HG02840 (cell line): ENCODE measurements around the gene KLHL8.

Source experiments
- ATAC-seq: cut with Tn5 transposase; IDR thresholded peaks from one replicate; pipeline ENCODE4 v1.9.1; 2021; ENCODE audit warnings: mild to moderate bottlenecking, moderate library complexity, moderate number of reproducible peaks; ENCODE audit not compliant: unreplicated experiment, low FRiP score

KLHL8 gene

DNA sequence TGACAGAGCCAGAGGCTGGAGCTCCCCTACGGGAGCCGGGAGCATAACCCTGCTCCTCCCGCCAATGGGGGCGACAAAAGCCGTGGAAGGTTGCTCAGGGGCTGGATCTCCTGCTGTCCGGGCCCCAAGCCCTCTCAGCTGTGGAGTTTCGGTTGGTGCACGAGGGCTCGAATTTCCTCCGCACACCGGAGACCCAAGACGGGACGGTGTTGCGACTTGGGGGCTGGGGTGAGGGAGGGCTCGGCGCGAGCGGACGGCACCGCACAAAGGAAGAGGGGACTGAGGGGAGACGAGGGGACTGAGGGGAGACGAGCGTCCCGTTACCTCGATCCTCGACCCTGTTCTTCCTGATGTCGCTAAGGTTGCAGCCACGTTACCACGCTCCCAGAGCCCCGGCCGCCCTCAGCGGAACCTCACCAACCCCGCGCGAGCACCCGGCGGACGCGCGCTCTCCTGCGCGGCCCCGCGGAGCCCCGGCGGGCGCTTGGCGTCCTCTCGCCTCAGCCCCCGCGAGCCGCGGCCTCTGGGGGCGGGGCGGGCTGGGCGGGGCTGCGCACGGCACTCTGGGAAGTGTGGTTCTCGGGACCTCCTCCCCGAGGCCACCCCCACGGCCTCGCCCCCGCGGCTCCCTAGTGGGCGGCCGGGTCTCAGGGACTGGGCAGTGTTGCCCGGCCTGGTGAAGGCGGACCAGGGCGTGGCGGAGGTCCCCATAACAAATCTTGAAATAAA is at the start of gene KLHL8:
KLHL8 (minus strand) TSS at position 525 of the 729 bp plus-strand sequence. CDS start 25,079 bp downstream, outside the sequence.
- peak; percentile 88 for ATAC-seq

- no peak for ATAC-seq
Observed at GRCh38 chr4:87270144-87270543, 49.7 kb upstream of the KLHL8 start.

DNA sequence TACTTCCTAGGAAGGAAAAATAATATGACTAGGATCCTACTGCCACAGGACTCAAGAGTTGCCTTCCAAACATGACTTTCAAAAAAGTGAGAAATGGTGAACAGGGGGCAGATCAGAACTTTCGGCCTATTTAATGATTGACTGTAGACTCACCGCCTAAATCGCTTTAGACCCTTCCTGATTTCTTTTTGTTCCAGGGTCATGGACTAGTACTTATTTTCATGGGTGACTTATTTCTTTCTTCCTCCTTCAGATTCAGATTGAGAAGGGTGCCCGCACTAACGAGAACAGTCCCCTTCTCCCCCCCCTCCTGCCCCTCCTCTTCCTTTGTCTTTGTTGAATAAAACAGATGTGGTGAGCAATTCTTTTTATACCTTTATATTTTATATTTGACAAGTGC is 48.0 kb upstream of the KLHL8 start:
- ATAC-seq: no peak

- no peak for ATAC-seq
Observed at GRCh38 chr4:87266986-87267385, 46.6 kb upstream of the KLHL8 start.

DNA sequence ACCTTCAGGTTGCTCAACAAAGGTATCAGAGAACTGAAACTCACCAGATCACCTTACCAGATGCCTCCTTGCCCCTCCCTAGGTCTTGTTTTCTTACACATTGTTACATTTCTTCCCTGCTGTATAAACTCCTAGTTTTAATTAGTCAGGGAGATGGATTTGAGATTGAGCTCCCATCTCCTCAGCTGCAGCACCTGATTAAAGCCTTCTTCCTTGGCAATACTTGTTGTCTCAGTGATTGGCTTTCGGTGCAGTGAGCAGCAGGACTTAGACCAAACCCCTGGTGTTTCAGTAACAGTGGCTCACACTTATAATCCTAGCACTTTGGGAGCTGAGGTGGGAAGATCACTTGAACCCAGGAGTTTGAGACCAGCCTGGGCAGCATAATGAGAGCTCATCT is 42.5 kb upstream of the KLHL8 start:
- ATAC-seq: no peak

GRCh38 chr4:87260477-87260876 is 40.1 kb upstream of the KLHL8 start:
- ATAC-seq: no peak

GRCh38 chr4:87258677-87259076 is 38.3 kb upstream of the KLHL8 start:
- ATAC-seq: no peak

DNA sequence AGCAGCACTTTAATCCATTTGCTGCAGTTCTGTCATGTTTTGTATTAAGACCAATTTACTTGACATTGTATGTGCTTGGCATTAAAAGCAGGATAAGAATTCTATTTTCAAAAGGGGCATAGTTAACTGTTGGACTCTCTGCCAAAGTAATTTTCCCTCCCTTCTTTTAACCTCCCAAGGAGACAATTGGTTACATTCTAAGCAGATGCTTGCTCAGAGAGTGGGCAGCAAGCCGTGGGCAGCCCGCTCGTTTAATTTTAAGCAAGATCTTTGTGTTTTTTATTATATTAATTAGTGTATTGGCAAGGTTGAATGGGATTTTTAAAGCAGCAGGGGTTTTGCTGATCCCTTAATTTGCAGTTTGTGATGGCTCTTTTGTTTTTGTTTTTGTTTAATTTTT is 37.1 kb upstream of the KLHL8 start:
- no peak for ATAC-seq

DNA sequence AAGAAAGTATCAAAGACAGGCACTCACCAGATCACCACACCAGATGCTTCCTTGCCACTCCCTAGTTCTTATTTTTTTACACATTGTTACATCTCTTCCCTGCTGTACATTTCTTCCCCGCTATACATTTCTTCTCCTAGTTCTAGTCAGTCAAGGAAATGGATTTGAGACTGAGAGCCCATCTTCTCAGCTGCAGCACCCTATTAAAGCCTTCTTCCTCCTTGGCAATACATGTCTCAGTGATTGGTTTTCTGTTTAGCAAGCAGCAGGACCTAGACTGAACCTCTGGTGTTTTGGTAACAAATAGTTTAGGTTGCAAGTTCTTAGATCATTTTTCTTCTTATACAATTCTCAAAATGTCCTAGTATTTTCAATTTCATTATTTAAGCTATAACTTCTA is 35.3 kb upstream of the KLHL8 start:
- no peak for ATAC-seq

- ATAC-seq: no peak
Observed at GRCh38 chr4:87251106-87251505, 30.7 kb upstream of the KLHL8 start.

DNA sequence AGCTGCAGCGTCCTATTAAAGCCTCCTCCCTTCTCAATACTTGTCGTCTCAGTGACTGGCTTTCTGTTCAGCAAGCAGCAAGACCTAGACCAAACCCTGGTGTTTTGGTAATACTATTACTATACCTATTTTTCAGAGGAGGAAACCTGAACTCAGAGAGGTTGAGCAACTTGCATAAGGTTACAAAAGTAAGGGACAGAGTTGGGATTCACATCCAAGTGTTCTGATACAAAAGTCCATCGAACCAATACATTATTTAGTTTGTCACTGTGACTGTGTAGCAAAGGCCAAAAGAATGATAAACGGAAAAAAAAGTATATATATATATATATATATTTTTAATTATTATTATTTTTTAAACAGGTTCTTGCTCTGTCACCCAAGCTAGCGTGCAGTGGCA is 29.9 kb upstream of the KLHL8 start:
- no peak for ATAC-seq

GRCh38 chr4:87249332-87250019 is 29.1 kb upstream of the KLHL8 start:
- no peak for ATAC-seq

DNA sequence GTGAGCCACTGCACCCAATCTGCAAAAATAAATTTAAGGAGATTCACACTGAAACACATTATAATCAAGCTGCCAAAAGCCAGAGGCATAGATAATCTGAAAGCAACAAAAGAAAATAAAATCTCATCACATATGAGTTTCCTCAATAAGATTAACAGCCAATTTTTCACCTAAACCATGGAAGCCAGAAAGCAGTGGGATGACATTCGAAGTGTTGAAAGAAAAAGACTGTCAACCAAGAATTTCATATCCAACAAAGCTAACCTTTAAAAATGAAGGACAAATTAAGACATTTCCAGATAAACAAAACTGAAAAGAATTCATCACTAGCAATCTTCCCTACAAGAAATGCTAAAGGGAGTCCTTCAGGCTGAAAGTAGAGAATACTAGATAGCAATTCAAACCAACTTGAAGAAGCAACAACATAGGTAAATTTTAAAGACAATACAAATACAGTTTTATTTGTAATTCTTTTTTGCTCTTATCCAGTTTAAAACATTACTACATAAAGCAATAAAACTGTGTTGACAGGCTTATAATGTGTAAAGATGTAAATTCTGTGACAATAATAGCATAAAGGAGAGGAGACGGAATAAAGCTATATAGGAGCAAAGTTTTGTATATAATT is 23.1 kb upstream of the KLHL8 start:
- ATAC-seq: no peak

- ATAC-seq: no peak
Observed at GRCh38 chr4:87241336-87241735, 20.9 kb upstream of the KLHL8 start.

GRCh38 chr4:87240341-87240740 is 19.9 kb upstream of the KLHL8 start:
- no peak for ATAC-seq

DNA sequence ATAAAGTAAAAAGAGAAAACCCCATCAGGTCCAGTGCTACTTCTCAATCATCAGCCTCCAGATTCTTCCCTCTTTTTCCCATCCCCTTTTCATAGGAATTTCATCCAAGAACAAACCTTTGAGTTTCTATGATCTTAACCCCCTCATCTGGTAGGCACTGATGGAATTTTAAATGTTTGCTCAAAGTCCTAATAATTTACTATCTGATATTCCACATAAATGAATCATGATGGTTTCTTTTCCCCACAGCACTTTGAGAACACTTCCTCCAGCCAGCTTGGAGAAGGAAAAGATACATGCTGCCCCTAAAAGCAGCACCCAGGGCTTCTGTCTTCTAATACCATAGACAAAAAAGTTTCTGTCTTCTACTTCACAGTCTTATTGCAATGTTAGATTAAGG is 19.4 kb upstream of the KLHL8 start:
- no peak for ATAC-seq

DNA sequence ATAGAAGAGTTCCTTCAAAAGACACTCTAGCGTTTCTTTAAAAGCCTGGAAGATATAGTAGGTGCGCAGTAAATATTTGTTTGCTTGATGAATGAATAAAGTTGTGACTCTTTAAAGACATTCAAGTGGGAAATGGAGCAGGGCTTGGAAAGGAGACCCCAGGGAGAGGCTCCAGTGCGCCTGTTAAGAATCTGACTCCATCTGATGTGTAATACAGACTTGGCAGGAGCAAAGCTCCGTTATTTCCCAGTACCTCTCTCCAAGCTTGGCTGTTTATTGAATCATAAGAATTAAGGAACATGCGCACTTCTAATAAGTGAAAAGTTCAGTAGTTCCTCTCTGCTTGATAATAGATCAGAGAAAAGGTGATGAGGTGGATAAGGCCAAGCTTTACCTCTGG is 18.8 kb upstream of the KLHL8 start:
- no peak for ATAC-seq

DNA sequence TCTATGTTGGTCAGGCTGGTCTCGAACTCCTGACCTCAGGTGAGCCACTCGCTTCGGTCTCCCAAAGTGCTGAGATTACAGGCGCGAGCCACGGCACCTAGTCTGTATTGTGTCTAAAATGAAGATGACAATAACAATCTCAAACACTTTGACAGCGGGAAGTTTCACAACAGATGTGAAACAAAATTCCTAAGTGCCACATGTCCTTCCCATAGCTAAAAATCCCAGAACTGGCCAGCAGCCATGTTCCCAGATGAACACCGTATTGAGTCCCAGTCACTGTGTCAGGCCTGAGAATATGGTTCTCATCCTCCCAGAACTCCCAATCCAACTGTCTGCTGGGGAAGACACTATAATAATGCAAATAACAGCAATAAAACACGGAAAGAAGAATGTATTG is 16.4 kb upstream of the KLHL8 start:
- no peak for ATAC-seq

DNA sequence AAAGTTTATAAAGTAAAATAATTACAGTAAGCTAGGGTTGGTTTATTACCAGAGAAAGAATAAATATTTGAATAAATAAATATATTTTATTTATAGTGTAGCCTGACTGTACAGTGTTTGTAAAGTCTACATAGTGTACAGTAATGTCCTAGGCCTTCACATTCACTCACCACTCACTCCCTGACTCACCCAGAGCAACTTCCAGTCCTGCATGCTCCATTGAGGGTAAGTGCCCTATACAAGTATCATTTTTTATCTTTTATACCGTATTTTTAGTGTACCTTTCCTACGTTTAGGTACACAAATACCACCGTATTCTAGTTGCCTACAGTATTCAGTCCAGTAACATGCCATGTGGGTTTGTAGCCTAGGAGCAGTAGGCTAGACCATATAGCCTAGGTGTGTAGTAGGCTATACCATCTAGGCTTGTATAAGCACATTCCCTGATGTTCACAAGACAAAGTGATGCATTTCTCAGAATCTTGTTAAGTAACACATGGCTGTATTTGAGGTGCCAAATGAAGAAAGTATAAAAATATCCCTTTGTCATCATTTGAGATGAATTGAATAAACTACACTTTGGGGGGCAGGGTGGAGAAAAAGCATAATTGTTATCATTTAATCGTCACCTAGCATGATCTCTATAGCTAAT is 14.7 kb upstream of the KLHL8 start:
- ATAC-seq: no peak

- no peak for ATAC-seq
Observed at GRCh38 chr4:87232216-87232615, 11.8 kb upstream of the KLHL8 start.

- no peak for ATAC-seq
Observed at GRCh38 chr4:87230806-87231205, 10.4 kb upstream of the KLHL8 start.
